GM18517 (cell line): ENCODE results near the gene TPCN2.
"Not testable (repeated sequence)": the region's sequence is repeated elsewhere in the genome, so short reads cannot be mapped to it uniquely, and the experiment has no call there.

Experiments used
- ATAC-seq: cut with Tn5 transposase; IDR thresholded peaks from one replicate; pipeline ENCODE4 v1.9.1; 2021; ENCODE audit warnings: mild to moderate bottlenecking, moderate library complexity; ENCODE audit not compliant: unreplicated experiment

The TPCN2 gene

GRCh38 chr11:69073469-69073868 lies 24.7 kb downstream of the TPCN2 start:
- no peak for ATAC-seq

DNA sequence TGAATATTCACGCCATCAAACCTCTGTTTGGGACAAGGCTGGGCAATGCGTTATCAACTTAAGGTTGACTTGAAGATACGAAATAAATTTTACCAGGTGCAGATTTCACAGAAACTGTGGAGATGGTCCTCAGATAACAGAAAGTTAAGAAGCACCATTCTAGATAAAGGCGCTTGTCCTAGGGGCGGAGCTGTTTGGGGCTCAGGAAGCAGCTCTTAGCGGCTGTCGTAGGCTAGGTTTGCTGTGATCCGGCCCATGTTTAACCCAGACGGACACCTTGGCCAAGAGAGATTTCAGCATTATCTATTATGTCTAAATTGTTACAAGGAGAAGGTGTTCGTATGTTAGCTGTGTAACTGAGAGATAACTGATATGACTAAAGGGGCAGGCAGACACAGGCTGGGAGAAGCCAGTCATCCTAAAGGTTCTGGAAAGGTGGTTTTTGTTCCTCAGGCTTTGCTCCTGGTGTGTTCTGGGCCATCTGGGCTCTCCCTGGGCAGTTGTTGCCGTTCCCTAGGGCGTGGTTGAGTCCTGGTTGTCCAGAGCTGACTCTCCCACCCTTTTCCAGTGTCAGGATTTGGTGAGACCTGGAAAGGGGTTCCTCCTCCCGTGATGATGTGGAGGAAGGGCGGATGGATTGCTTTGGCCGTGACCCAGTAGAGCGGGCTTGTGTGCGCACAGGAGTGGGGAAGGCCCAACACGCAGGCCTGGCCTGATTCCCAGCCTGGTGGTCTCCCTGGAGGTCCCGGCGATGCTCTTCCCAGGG lies 25.8 kb downstream of the TPCN2 start:
- ATAC-seq: no peak

DNA sequence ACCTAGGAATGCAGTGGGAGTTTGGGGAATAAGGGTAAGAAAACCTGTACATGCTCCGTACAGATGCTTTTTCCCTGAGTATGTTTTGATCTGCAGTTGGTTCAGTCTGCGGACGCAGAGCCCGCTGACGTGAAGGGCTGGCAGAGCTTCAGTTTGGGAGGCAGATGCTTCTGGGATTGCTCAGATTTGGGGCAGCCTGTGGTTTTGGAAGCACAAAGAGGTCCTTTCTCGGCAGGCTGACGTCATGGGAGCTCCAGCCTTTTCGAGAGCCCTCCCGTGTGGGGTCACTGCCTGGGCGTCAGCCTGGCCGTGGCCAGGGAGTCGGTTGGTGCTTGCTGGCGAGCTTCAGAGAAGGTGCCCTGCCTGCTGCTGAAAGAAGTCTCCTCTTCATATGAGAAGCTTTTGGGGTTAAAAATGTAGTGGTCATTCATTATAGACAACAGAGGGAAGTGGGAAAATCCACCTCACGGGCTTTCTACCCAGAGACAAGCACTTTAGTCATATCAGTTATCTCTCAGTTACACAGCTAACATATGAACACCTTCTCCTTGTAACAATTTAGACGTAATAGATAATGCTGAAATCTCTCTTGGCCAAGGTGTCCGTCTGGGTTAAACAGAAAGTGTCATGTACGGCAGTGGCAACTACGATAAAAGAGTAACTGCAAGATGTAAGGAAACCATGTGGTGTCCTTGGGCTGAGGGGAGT lies 26.8 kb downstream of the TPCN2 start:
- ATAC-seq: no peak

- no peak for ATAC-seq
These were observed 27.5 kb downstream of the TPCN2 start for GRCh38 chr11:69076129-69076791.

GRCh38 chr11:69076977-69077376 lies 28.2 kb downstream of the TPCN2 start:
- ATAC-seq: not testable (repeated sequence)

DNA sequence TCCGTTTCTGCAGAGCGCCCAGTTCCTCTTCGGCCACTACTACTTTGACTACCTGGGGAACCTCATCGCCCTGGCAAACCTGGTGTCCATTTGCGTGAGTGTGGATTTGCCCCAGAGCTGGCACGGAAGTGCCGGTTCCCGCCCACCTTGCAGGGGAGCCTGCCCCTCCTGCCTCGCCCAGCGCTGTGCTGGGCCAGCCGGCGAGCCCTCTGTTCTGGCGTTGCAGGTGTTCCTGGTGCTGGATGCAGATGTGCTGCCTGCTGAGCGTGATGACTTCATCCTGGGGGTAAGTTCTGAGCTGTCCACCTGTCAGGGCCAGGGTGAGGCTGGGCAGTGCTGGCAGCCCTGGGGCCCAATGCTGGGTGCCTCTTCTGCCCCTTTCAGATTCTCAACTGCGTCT lies 29.8 kb downstream of the TPCN2 start:
- ATAC-seq: no peak

- no peak for ATAC-seq
These were observed 30.3 kb downstream of the TPCN2 start for GRCh38 chr11:69078930-69079605.

GRCh38 chr11:69079661-69080256 lies 31.0 kb downstream of the TPCN2 start:
- no peak for ATAC-seq

GRCh38 chr11:69080257-69080995 lies 31.7 kb downstream of the TPCN2 start:
- ATAC-seq: no peak

DNA sequence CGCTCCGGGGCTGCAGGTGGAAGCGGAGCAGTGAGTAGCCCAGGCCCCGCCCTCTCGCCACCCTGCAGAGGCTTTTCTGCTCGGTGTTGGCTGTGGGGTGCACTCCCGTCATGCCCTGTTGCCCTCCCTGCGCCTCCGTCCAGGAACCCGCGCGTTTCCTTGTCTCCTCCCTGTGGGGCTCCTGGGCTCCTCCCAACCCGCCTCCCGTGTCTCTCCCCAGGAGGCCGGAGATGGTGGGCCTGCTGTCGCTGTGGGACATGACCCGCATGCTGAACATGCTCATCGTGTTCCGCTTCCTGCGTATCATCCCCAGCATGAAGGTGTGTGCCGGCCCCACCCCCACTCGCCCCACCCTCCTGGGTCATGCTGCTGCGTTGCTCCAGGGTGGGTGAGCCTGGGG lies 32.4 kb downstream of the TPCN2 start:
- ATAC-seq: no peak

- ATAC-seq: no peak
These were observed 35.0 kb downstream of the TPCN2 start for GRCh38 chr11:69083531-69084247.

GRCh38 chr11:69084371-69084770 lies 35.6 kb downstream of the TPCN2 start:
- ATAC-seq: no peak

- no peak for ATAC-seq
These were observed 36.9 kb downstream of the TPCN2 start for GRCh38 chr11:69085490-69086095.

DNA sequence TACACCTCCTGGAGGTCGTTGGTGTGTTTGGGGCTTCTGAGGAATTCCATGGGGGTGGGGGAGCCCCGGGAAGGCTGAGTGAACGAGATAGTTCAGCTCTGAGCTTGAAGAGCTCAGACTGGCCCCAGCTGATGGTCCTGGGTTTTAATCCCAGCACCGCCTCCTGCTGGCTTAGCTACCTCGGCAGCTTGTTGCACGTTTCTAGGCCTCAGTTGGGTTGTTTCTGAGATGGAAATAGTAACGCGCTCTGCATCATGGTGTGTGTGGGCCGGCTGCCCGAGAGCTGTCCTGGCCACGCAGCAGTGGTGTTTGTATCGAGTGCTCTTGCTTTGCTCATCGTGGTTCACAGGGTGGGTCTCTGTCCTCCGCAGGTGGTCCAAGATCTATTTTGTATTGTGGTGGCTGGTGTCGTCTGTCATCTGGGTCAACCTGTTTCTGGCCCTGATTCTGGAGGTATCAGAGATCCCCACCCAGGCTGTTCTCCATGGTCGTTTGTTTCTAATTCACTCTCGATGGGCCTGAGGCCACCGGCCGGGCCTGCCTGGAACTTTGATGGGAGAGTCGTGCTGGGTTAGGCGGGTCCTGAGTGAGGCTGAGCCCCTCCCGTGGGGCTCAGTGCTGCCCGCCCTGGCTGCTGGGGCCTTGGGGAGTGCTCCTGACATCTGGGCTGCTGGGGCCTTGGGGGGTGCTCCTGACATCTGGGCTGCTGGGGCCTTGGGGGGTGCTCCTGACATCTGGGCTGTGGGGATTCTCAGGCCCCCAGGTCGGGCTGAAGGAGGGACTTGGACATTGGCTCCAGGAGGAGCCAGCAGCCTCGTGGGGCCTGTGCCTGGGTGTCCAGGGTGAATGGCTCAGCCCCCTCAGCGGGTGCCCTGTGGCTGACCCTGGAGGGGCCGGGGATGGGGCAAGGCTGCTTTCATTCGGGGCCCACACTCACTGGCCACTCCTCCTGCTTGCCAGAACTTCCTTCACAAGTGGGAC lies 37.7 kb downstream of the TPCN2 start:
- ATAC-seq: no peak

GRCh38 chr11:69087133-69087524 lies 38.4 kb downstream of the TPCN2 start:
- ATAC-seq: no peak

- ATAC-seq: no peak
These were observed 39.1 kb downstream of the TPCN2 start for GRCh38 chr11:69087811-69088210.

DNA sequence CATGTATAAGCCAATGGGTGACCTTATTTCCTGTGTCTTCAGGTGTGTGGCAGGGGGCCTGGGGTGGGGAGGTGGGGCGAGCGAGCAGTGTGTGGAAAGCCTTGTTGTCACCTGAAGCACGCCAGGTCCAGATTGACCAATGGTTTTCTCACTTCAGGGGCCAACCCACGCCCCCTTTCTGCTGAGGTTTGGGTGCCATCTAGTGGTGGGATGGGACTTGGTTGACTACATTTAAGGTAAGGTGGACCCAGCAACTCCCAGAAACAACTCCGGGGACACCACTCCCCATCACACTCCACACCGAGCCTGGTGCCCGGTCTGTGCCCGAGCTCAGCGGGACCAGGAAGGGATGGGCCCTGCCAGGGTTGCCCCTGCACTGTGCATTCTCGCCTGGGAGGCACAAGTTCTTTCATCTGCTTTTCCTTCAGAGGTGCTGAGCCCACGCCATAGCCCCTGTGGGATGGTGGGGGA lies 40.0 kb downstream of the TPCN2 start:
- no peak for ATAC-seq

DNA sequence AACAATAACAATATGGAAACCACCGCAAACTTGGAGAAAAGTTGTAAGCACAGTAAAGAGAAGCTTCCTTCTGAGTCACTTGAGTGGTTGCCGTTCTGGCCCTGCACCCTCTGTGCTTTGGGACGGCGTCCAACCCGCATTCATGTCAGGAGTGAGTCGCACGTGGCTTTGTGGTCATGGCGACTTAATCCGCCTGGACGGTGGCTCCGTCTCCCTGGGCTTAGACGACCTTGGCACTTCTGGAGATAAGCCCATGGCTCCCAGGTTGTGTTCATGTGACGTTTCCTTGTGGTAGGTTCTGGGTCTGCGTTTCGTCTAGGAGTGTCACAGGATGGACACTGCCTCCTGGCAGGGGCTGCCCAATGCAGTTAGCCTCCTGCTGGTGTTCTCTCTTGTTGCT lies 40.5 kb downstream of the TPCN2 start:
- ATAC-seq: no peak
